PC-3 (cell line): ENCODE data around the gene ZNF655.

Experiments used
- EZH2phosphoT487 ChIP-seq: fragments of 300-600 bp; sonication (generic); IDR thresholded peaks from 2 replicates; pipeline ENCODE4 v1.6.1; 2018; ENCODE audit warnings: mild to moderate bottlenecking, antibody characterized with exemption, low read length, borderline replicate concordance
- TF ChIP-seq, protein P1 (sequence below): fragments of 300-600 bp; sonication (generic); conservative IDR thresholded peaks from 2 replicates; pipeline ENCODE4 v1.5.1; 2017; ENCODE audit warnings: antibody characterized with exemption, low read depth, mild to moderate bottlenecking, low read length

DNA sequence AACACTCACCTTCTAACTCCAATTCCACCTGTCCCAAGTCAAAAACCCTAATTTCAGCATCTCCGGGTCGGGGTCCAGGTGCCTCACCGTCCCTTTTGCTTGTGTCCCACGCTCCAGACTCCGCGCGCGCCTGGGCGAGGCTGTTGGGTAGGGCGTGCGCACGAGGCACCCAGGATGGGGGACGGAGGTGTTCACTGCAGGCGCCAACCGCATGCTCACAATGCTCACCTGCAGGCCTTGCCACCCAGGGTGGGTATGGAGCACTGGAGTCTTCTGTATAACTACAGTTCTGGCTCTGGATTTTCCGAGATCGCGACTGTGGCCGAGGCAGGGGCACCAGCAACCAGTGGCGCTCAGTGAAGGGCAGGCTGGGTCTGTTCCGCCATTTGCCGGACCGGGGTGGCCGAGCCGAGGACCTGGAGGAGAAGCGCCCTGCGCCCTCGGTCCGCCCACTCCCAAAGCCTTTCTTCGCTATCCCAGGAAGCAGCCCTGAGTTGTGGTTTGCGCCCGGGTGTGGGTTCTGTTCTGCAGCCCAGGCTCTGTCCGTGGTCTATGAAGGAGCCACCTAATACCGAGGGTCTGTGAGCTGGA lies 15.3 kb upstream of the ZNF655 start:
- TF ChIP-seq EZH2phosphoT487, result no peak
- TF ChIP-seq, protein P1, sequence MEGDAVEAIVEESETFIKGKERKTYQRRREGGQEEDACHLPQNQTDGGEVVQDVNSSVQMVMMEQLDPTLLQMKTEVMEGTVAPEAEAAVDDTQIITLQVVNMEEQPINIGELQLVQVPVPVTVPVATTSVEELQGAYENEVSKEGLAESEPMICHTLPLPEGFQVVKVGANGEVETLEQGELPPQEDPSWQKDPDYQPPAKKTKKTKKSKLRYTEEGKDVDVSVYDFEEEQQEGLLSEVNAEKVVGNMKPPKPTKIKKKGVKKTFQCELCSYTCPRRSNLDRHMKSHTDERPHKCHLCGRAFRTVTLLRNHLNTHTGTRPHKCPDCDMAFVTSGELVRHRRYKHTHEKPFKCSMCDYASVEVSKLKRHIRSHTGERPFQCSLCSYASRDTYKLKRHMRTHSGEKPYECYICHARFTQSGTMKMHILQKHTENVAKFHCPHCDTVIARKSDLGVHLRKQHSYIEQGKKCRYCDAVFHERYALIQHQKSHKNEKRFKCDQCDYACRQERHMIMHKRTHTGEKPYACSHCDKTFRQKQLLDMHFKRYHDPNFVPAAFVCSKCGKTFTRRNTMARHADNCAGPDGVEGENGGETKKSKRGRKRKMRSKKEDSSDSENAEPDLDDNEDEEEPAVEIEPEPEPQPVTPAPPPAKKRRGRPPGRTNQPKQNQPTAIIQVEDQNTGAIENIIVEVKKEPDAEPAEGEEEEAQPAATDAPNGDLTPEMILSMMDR, result no peak
